ENCODE results near the gene TMEM86B.

DNA sequence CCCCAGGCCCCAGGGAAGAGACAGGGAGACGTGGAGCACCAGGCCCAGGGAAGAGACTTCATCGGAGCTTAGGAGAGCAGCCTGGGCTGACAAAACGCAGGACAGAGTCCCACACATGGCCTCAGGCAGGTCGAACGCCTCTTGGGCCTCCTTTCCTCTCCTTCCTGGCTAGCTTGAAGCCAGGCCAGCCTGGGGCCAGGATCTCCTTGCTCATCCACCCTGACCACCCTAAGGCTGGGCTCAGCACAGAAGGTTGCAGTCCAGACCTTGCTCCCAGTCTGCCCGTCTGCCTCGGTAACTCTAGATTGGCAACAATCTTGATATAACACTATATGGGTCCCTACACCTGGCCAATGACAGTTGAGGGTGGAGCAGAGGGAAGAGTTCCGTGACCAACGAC lies 20.1 kb upstream of the TMEM86B start:
- TF ChIP-seq, protein P1, sequence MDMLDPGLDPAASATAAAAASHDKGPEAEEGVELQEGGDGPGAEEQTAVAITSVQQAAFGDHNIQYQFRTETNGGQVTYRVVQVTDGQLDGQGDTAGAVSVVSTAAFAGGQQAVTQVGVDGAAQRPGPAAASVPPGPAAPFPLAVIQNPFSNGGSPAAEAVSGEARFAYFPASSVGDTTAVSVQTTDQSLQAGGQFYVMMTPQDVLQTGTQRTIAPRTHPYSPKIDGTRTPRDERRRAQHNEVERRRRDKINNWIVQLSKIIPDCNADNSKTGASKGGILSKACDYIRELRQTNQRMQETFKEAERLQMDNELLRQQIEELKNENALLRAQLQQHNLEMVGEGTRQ (IDR thresholded peaks at IDR 0.05; ENCODE audit: borderline replicate concordance, low read depth, low read length) = no peak
- TF ChIP-seq, protein P2, sequence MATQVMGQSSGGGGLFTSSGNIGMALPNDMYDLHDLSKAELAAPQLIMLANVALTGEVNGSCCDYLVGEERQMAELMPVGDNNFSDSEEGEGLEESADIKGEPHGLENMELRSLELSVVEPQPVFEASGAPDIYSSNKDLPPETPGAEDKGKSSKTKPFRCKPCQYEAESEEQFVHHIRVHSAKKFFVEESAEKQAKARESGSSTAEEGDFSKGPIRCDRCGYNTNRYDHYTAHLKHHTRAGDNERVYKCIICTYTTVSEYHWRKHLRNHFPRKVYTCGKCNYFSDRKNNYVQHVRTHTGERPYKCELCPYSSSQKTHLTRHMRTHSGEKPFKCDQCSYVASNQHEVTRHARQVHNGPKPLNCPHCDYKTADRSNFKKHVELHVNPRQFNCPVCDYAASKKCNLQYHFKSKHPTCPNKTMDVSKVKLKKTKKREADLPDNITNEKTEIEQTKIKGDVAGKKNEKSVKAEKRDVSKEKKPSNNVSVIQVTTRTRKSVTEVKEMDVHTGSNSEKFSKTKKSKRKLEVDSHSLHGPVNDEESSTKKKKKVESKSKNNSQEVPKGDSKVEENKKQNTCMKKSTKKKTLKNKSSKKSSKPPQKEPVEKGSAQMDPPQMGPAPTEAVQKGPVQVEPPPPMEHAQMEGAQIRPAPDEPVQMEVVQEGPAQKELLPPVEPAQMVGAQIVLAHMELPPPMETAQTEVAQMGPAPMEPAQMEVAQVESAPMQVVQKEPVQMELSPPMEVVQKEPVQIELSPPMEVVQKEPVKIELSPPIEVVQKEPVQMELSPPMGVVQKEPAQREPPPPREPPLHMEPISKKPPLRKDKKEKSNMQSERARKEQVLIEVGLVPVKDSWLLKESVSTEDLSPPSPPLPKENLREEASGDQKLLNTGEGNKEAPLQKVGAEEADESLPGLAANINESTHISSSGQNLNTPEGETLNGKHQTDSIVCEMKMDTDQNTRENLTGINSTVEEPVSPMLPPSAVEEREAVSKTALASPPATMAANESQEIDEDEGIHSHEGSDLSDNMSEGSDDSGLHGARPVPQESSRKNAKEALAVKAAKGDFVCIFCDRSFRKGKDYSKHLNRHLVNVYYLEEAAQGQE (IDR thresholded peaks at IDR 0.05; ENCODE audit: low read depth, low read length) = no peak
- no peak for TF ChIP-seq TAF1 (IDR thresholded peaks at IDR 0.05; ENCODE audit: borderline replicate concordance, low read depth, low read length)
- TF ChIP-seq, protein P3, sequence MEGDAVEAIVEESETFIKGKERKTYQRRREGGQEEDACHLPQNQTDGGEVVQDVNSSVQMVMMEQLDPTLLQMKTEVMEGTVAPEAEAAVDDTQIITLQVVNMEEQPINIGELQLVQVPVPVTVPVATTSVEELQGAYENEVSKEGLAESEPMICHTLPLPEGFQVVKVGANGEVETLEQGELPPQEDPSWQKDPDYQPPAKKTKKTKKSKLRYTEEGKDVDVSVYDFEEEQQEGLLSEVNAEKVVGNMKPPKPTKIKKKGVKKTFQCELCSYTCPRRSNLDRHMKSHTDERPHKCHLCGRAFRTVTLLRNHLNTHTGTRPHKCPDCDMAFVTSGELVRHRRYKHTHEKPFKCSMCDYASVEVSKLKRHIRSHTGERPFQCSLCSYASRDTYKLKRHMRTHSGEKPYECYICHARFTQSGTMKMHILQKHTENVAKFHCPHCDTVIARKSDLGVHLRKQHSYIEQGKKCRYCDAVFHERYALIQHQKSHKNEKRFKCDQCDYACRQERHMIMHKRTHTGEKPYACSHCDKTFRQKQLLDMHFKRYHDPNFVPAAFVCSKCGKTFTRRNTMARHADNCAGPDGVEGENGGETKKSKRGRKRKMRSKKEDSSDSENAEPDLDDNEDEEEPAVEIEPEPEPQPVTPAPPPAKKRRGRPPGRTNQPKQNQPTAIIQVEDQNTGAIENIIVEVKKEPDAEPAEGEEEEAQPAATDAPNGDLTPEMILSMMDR (IDR thresholded peaks at IDR 0.05) = no peak
- no peak for TF ChIP-seq POLR2AphosphoS5 (IDR thresholded peaks at IDR 0.05; ENCODE audit: low read depth, low read length)
